CD14-positive monocyte (primary cell): ENCODE measurements around the gene POLG. TPM values are rescaled to one million over a fixed set of nuclear protein-coding genes. Genes with fewer than 3 reads are reported as not detected.

Experiments used
- DNase-seq, 3 donors: peaks; one replicate each; pipeline ENCODE4 v3.0.0-alpha.2; 2011 to 2022
- H2AFZ ChIP-seq: 2 replicates; pipeline ENCODE4 v1.6.0; 2012; ENCODE audit warnings: mild to moderate bottlenecking, low read depth, low read length, inconsistent platforms; ENCODE audit not compliant: insufficient read depth, poor library complexity, severe bottlenecking
- H3K27ac ChIP-seq, 2 donors: 1 replicate in 1 of 2; 2 replicates in 1 of 2; pipeline ENCODE4 v1.5.1; 2012 to 2013; ENCODE audit warnings: low read length in 2 of 2, control low read depth in 1 of 2, inconsistent platforms in 1 of 2, low read depth in 1 of 2, mild to moderate bottlenecking in 1 of 2
- H3K27me3 ChIP-seq, 2 donors: one replicate each; pipeline versions ENCODE4 v1.6.0 to v1.6.1; 2011 to 2013; ENCODE audit warnings: low read length in 2 of 2; ENCODE audit not compliant: control insufficient read depth in 2 of 2, insufficient read depth in 2 of 2
- H3K36me3 ChIP-seq, 2 donors: replicated peaks in 1 of 2; 1 replicate in 1 of 2; 2 replicates in 1 of 2; pipeline versions ENCODE4 v1.5.1 to v1.6.1; 2012 to 2013; ENCODE audit warnings: low read length in 2 of 2, control low read depth in 1 of 2, inconsistent platforms in 1 of 2, mild to moderate bottlenecking in 1 of 2; ENCODE audit not compliant: insufficient read depth in 2 of 2, control insufficient read depth in 1 of 2
- H3K4me1 ChIP-seq, 2 donors: 1 replicate in 1 of 2; 2 replicates in 1 of 2; pipeline versions ENCODE4 v1.5.1 to v1.6.1; 2012 to 2013; ENCODE audit warnings: low read length in 2 of 2, control low read depth in 1 of 2, inconsistent platforms in 1 of 2, mild to moderate bottlenecking in 1 of 2, moderate library complexity in 1 of 2; ENCODE audit not compliant: insufficient read depth in 2 of 2, control insufficient read depth in 1 of 2
- H3K4me2 ChIP-seq: replicated peaks from 2 replicates; pipeline ENCODE3; 2012; ENCODE audit warnings: low read length, moderate library complexity, mild to moderate bottlenecking; ENCODE audit not compliant: poor library complexity, severe bottlenecking; ENCODE audit errors: extremely low read depth
- H3K4me3 ChIP-seq, 3 experiments: fragments of 200-600 bp in 1 of 3; sonication (generic) in 1 of 3; replicated peaks in 1 of 3; 1 replicate in 2 of 3; 2 replicates in 1 of 3; pipeline ENCODE4 v1.5.1; 2011 to 2013; ENCODE audit warnings: low read length in 3 of 3, mild to moderate bottlenecking in 3 of 3, control low read depth in 2 of 3, low read depth in 2 of 3, inconsistent platforms in 1 of 3, moderate library complexity in 1 of 3
- H3K79me2 ChIP-seq: 2 replicates; pipeline ENCODE4 v1.6.0; 2012; ENCODE audit warnings: mild to moderate bottlenecking, control low read depth, inconsistent platforms, low read length, moderate library complexity; ENCODE audit not compliant: insufficient read depth
- H3K9ac ChIP-seq: 2 replicates; pipeline ENCODE4 v1.6.0; 2017; ENCODE audit warnings: low read length, mild to moderate bottlenecking; ENCODE audit not compliant: insufficient read depth, poor library complexity, severe bottlenecking
- H3K9me3 ChIP-seq, 2 donors: replicated peaks in 1 of 2; 1 replicate in 1 of 2; 2 replicates in 1 of 2; pipeline versions ENCODE4 v1.5.1 to v1.6.1; 2012 to 2013; ENCODE audit warnings: low read length in 2 of 2, control low read depth in 1 of 2; ENCODE audit not compliant: control insufficient read depth in 1 of 2, insufficient read depth in 1 of 2
- H4K20me1 ChIP-seq: 2 replicates; pipeline ENCODE4 v1.6.0; 2012; ENCODE audit warnings: mild to moderate bottlenecking, low read length, control low read depth, moderate library complexity; ENCODE audit not compliant: insufficient read depth
- H3K27ac Mint-ChIP-seq, 7 donors: one replicate each; pipeline ENCODE4 v1.8.0; 2020; ENCODE audit warnings: mild to moderate bottlenecking in 7 of 7, mixed read lengths in 7 of 7, moderate library complexity in 6 of 7, inconsistent platforms in 2 of 7
- H3K27me3 Mint-ChIP-seq, 3 donors: one replicate each; pipeline ENCODE4 v1.8.0; 2021 to 2022; ENCODE audit warnings: low read depth in 3 of 3, mild to moderate bottlenecking in 3 of 3, mixed read lengths in 3 of 3, moderate library complexity in 3 of 3, inconsistent platforms in 1 of 3
- H3K36me3 Mint-ChIP-seq, 2 donors: one replicate each; pipeline ENCODE4 v1.8.0; 2020; ENCODE audit warnings: mixed read lengths in 2 of 2, inconsistent platforms in 1 of 2, mild to moderate bottlenecking in 1 of 2
- H3K4me1 Mint-ChIP-seq: one replicate; pipeline ENCODE4 v1.8.0; 2020; ENCODE audit warnings: mild to moderate bottlenecking, mixed read lengths
- H3K4me3 Mint-ChIP-seq, 2 donors: one replicate each; pipeline ENCODE4 v1.8.0; 2020; ENCODE audit warnings: mild to moderate bottlenecking in 2 of 2, mixed read lengths in 2 of 2, moderate library complexity in 1 of 2
- H3K9me3 Mint-ChIP-seq, 7 donors: one replicate each; pipeline ENCODE4 v1.8.0; 2020 to 2022; ENCODE audit warnings: mixed read lengths in 7 of 7, mild to moderate bottlenecking in 6 of 7, moderate library complexity in 6 of 7, inconsistent platforms in 2 of 7
- WGBS: methylation state at CpG from one replicate; pipeline ENCODE4 v1.1.5; 2013; ENCODE audit warnings: missing lambda C conversion rate; ENCODE audit not compliant: insufficient coverage; 5-methylcytosine and 5-hydroxymethylcytosine counted together
- intact Hi-C, 2 donors: fragments of 100-400 bp; cut with micrococcal nuclease; formaldehyde crosslinking; loops; one replicate each; pipeline versions ENCODE4 v1.15.0 to v1.15.1; 2023
- polyA plus RNA-seq, 3 donors: library from polyadenylated mRNA; depleted of rRNA in 1 of 3; unstranded in 2 of 3; stranded (reverse) in 1 of 3; fragments of 300-500 nt in 2 of 3; fragments of >200 nt in 1 of 3; fragmentation: Illumina TruSeq in 2 of 3; gene quantifications; 1 replicate in 2 of 3; 2 replicates in 1 of 3; pipeline ENCODE4 v1.2.3, GENCODE V29; 2012 to 2021
- TF ChIP-seq, protein P1 (sequence below): fragments of 200-600 bp; IDR thresholded peaks from one replicate; pipeline ENCODE4 v1.8.0; 2022; ENCODE audit warnings: antibody characterized with exemption, mild to moderate bottlenecking

The POLG gene
- polyA plus RNA-seq, 3 donors, result 19.2 to 66.7 (median 21.6) TPM

DNA sequence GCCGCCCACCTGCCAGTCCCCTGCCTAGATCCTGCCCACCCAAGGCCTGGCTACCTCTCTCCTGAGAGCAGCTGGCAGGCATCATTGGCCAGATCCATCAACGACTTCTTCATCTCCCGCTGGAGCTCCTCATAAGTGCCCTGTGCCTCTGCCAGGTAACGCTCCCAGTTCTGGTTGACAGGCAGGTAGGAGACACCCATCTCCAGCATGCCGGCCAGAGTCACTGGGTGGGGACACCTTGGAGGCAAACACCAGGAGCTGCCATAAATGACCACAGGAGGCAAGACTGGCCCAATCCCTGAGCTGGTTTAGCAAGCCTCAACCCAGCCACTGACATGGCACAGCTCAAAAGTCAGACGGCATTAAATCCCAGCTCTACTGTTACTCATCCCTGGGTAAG is 7.5 kb downstream of the POLG start:
- Mint-ChIP-seq H3K27me3 (peaks cover 0 to 3% (median 0%) of the 10 kb centered on the region in 3 donors), H3K4me3 (no peak overlapping the region), H3K36me3 (peaks cover 95 to 99% of the 10 kb centered on the region in 2 donors), H3K4me1 (peaks cover 14% of the 10 kb centered on the region), H3K9me3 (no peaks in the 10 kb centered on the region), H3K27ac (peak overlapping the region in 2 of 7 donors; percentile 26 to 63)
- TF ChIP-seq, protein P1, sequence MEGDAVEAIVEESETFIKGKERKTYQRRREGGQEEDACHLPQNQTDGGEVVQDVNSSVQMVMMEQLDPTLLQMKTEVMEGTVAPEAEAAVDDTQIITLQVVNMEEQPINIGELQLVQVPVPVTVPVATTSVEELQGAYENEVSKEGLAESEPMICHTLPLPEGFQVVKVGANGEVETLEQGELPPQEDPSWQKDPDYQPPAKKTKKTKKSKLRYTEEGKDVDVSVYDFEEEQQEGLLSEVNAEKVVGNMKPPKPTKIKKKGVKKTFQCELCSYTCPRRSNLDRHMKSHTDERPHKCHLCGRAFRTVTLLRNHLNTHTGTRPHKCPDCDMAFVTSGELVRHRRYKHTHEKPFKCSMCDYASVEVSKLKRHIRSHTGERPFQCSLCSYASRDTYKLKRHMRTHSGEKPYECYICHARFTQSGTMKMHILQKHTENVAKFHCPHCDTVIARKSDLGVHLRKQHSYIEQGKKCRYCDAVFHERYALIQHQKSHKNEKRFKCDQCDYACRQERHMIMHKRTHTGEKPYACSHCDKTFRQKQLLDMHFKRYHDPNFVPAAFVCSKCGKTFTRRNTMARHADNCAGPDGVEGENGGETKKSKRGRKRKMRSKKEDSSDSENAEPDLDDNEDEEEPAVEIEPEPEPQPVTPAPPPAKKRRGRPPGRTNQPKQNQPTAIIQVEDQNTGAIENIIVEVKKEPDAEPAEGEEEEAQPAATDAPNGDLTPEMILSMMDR, result no peak
- H4K20me1 ChIP-seq, result peaks cover 99% of the 10 kb centered on the region
- no peak for DNase-seq
- no peak overlapping the region for H3K4me3 ChIP-seq
- no peak overlapping the region for H3K4me2 ChIP-seq
- H2AFZ ChIP-seq, result no peak overlapping the region
- H3K9me3 ChIP-seq, result no peaks in the 10 kb centered on the region
- 97% methylated on average over 5 of the region's 6 CpGs for WGBS
- intact Hi-C loops, result no loop called here
- H3K9ac ChIP-seq, result no peak overlapping the region
- no peak overlapping the region for H3K27ac ChIP-seq
- H3K79me2 ChIP-seq, result peaks cover 49% of the 10 kb centered on the region
- peaks cover 99 to 100% of the 10 kb centered on the region in 2 donors for H3K36me3 ChIP-seq
- no peaks in the 10 kb centered on the region for H3K27me3 ChIP-seq
- H3K4me1 ChIP-seq, result peaks cover 6 to 12% of the 10 kb centered on the region in 2 donors

GRCh38 chr15:89326316-89326715 is 8.3 kb downstream of the POLG start:
- peaks cover 95 to 99% of the 10 kb centered on the region in 2 donors for H3K36me3 Mint-ChIP-seq
- 100% methylated on average over 2 of the region's 6 CpGs for WGBS

More at GRCh38 chr15:89326316-89326715, 8.3 kb downstream of the POLG start:
- H3K27me3 Mint-ChIP-seq, result peaks cover 0 to 3% (median 0%) of the 10 kb centered on the region in 3 donors
- peaks cover 99 to 100% of the 10 kb centered on the region in 2 donors for H3K36me3 ChIP-seq
- H3K27ac Mint-ChIP-seq, result peak overlapping the region in 3 of 7 donors; percentile 15 to 53 (median 37)
- intact Hi-C loops, result no loop called here
- TF ChIP-seq, protein P1, result no peak
- peaks cover 0 to 4% of the 10 kb centered on the region in 2 donors for H3K4me1 ChIP-seq
- H3K4me3 ChIP-seq, result no peak overlapping the region
- H3K9me3 Mint-ChIP-seq, result no peaks in the 10 kb centered on the region
- peaks cover 99% of the 10 kb centered on the region for H4K20me1 ChIP-seq
- peaks cover 47% of the 10 kb centered on the region for H3K79me2 ChIP-seq
- H3K9ac ChIP-seq, result no peak overlapping the region
- H3K27me3 ChIP-seq, result no peaks in the 10 kb centered on the region
- H3K9me3 ChIP-seq, result no peaks in the 10 kb centered on the region
- no peak for DNase-seq
- H3K4me3 Mint-ChIP-seq, result no peak overlapping the region
- no peak overlapping the region for H3K27ac ChIP-seq
- H3K4me1 Mint-ChIP-seq, result peaks cover 6% of the 10 kb centered on the region
- H3K4me2 ChIP-seq, result no peak overlapping the region
- H2AFZ ChIP-seq, result no peak overlapping the region
